UCSD-AML1 (cell line): ENCODE measurements around the gene CNTNAP2.

Source experiments
- DNase-seq: peaks from one replicate; lab custom pipeline; 2025; ENCODE audit not compliant: unreplicated experiment; lab: John Stamatoyannopoulos, UW

The CNTNAP2 gene

DNA sequence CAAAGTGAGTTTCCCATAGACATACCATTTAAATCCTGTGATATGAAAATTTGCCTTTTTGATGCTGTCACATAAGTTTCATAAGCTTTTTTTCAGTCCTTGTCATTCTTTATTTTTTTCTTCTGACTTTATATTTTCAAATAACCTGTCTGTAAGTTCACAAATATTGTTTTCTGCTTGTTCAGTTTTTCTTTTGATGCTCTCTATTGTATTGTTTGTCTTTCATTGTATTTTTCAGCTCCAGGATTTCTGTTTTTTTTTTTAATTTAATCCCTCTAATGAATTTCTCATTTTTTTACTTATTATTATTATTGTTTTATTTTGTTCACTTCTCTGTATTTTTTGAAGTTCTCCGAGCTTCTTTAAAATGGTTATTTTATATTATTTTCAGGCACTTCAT, 623.4 kb downstream of the CNTNAP2 start:
- DNase-seq = no peak

DNA sequence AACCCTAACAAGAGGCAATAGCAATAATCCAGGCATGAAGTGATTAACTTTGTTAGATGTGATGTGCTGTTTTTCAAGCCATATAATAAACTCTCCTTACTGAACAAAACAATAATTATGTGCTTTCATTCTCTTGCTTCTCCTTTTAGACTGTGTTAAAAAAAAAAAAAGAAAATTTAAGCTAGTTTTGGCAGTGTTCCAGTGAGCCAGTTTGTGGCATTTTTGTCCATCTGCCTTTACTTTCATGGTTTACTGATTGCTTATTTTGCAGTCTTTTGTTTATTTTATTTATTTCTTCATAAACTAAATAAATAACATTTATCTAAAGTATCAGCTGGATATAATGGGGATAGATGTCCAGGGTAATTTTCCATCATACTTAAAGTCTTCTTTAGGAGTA, 625.3 kb downstream of the CNTNAP2 start:
- DNase-seq = no peak

DNA sequence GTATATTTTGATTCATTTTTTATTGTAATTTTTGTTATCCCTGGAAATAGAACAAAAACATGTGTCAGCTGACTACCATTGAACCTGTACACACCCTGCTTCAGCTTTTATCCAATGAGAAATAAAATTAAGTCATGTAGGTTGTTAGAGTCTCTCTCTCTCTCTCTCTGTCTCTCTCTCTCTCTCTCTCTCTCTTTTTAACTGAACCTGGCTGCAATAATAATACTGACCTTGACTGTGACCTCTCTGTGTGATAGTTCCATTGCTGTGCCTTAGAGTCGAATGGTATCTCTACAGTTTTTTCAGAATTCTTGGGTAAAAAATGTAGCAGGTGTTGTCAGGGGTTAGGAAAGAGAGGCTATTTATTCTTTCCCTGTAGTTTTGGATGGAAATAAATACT, 637.8 kb downstream of the CNTNAP2 start:
- no peak for DNase-seq

DNA sequence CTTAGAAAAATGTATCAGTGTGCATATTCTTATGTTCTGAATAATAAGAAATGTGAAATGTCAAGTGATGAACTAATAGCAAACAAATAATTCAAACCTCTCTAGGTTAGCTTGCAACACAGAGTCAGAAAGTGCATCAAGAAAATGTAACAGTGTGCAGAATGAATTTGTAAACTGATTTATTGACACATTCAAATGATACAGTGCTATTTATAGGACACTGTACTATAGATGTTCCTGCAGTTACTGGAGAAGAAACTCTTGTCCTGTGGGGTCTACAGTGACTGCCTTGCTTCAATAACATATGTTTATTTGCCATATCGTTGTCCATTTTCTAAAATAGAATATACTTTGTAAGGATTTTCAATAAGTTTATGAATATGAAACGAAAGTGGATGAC, 639.0 kb downstream of the CNTNAP2 start:
- DNase-seq = no peak

DNA sequence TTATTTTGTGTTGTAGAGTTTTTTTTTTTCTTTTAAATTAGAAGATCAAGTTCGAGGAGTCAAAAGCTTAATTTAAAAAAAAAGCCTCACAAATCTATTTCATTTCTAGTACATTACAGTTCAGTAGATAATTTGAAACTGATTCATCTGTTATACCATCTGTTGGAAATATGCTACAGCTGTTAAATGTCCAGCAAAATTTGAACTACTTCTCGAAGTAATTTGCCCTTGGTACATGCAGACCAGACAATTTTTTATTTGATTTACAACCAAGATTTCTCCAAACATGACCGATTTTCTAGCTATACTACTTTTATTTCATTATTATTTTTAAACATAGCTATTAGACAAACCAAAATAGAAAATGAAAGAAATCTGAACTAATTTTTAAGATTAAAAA, 647.9 kb downstream of the CNTNAP2 start:
- DNase-seq = no peak

GRCh38 chr7:146768957-146769356, 652.4 kb downstream of the CNTNAP2 start:
- no peak for DNase-seq

DNA sequence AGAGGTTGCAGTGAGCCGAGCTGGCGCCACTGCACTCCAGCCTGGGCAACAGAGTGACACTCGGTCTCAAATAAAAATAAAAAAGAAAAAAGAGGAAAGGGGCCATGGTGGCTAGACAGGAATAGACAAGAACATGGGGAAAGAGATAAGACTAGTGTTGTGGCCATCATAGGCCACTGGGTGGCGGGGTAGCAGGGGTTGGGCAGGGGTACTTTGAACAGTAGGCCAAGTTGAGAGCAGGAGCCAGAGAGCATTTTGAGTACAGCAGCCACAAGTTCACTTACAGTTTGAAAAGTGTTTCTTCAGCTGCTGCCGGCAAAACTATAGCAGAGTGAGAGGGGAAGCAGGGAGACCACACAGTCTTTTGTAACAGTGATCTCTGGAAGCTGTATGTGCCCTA, 656.0 kb downstream of the CNTNAP2 start:
- peak; percentile 29 for DNase-seq

GRCh38 chr7:146773506-146773905, 656.9 kb downstream of the CNTNAP2 start:
- no peak for DNase-seq

GRCh38 chr7:146781352-146782116, 664.9 kb downstream of the CNTNAP2 start:
- DNase-seq = peak; percentile 6

- DNase-seq = no peak
Measured at GRCh38 chr7:146787266-146787665, 670.7 kb downstream of the CNTNAP2 start.

DNA sequence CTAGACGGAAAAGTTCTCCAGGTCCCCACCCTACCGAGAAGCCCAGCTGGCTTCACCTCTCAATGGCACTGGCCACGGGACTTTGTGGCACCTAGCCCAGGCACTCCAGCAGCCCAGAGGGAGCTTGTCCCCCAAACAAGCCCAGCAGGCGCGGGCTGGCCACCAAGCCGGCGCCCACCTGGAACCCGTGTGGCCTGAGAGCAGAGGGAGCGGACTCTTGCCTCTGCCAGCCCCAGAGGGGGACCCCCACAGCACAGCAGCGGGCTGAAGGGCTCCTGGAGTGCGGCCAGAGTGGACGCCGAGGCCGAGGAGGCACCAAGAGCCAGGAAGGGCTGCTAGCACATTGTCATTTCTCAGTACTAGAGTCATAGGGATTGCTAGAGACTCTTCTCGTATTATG, 671.4 kb downstream of the CNTNAP2 start:
- no peak for DNase-seq

- DNase-seq = no peak
Measured at GRCh38 chr7:146791344-146792285, 675.0 kb downstream of the CNTNAP2 start.

GRCh38 chr7:146804620-146805019, 688.0 kb downstream of the CNTNAP2 start:
- no peak for DNase-seq

DNA sequence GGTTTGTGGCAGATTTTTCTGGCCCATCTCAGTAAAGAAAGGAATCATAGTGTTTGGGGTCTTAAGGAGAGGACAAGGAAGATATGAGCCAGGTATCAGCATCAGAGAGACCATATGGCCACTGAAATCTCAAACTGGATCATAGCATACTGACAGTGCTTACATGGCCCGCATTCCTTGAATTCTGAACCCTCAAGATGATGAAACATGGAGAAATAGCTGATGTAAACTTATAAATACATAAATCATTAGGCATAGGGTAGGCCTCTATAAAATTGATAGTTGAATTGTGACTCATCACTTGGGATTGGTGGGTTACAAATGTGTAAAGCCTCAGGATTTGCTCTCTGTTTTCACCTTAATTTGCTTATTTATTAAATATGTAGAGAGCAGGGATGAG, 688.5 kb downstream of the CNTNAP2 start:
- DNase-seq = no peak

GRCh38 chr7:146826329-146826728, 709.7 kb downstream of the CNTNAP2 start:
- DNase-seq = no peak

DNA sequence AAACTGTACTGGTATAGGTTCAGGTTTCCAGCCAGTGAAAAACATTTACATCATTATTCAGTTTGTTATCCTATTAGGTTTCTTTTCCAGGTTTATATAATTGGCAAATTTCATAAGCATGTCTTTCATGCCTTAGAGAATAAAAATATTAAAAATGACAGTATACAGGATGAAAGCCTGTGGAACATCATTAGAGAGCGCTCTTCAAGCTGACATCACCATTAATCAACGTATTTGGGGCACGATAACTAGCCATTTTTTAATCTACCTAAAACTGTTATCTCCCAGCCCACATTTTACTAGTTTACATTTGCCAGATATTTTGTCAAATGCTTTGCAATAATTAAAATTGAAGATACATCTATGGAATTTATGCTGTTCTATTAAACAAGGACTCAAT, 714.1 kb downstream of the CNTNAP2 start:
- no peak for DNase-seq

DNA sequence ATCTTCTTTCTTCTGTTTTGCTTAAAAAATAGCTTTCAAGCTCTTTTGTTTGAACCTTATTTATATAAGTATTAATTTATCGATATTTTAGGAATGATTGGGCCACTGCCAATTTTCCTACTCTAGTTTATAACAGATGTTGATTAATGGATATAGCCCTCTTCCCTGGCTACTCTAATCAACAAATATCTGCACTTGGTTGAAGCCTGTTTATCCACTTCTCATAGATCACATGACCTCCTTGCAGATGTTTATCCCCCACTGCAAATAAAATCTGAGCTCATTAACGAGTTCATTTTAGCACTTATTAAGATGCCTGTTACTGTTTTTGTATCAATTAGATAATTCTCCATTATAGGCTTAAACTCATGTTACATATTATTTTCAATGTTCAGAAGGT, 715.3 kb downstream of the CNTNAP2 start:
- no peak for DNase-seq

- no peak for DNase-seq
Measured at GRCh38 chr7:146844405-146844804, 727.8 kb downstream of the CNTNAP2 start.

DNA sequence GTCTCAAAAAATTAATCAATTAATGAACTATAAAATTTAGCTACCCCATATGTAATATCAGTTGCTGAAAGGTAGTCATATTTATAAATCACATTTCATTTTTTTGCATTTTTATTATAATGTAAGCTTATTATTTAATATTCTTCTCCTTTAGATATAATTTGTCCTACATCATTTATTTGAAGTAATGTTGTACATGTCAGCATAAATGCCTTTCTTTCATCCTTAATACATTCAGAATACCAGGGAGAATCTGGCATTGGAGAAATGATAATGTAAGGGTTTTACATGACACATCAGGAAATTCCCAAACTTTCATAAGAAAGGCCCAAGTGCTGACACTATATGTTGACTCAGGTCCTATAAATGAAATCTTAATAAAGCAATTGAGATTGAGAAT, 742.1 kb downstream of the CNTNAP2 start:
- no peak for DNase-seq

- no peak for DNase-seq
Measured at GRCh38 chr7:146861701-146862100, 745.1 kb downstream of the CNTNAP2 start.

DNA sequence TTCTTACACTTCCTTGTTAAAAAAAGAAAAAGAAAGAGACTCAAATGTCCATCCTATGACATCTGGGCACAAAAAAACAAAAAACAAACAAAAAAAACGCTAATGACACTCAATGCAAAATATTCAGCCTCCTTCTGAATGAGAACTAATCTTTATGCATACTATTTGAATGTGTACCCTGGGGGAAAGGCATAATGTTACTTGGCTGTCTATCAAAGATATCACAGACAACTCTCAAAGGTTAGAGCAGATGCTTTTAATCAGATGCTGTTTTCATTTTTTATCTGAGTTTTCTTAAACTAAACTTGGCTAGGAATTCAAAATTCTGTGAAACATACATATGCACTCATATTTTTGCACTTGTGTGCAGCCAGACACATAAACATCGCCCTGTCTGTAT, 745.8 kb downstream of the CNTNAP2 start:
- no peak for DNase-seq

DNA sequence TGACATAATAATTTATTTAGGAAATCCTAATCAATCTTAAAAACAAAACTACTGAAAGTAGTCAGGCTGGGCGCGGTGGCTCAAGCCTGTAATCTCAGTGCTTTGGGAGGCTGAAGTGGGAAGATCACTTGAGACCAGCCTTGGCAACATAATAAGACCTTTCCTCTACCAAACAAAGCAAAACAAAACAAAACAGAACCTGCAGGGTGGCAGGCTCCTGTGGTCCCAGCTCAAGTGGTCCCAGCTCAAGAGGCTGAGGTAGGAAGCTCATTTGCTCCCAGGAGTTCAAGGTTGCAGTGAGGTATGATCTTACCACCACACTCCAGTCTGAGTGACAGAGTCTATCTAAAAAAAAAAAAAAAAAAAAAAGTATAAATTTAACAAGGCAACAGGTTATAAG, 748.0 kb downstream of the CNTNAP2 start:
- DNase-seq = no peak
